ENCODE data around the gene DYNLT2B. TPM values are rescaled to one million over a fixed set of nuclear protein-coding genes. Genes with fewer than 3 reads are reported as not detected.

DYNLT2B gene
- total and polyA plus RNA-seq, 2 donors (not counting 3 experiments of a cell fraction or from before 2014, with no cell fraction given), result 9.2 to 13.9 TPM

DNA sequence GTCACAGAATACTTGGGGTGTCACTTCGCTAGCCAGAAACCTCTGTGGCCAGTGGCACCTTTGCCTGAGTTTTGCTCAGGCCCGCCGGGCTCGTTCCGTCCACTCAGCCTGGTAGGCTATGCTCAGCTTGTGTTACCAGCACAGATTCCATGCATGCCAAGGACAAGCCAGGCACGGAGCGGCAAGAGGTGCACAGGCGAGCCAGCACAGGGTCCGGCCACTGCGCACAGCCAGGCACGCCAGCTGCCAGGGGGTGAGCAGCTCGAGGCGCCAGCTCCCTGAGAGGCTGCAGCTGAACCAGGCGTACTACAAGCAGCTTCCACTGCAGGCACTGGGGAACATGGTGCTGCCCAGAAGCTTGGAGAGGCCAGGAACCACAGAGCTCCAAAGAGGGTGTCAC is 45.2 kb downstream of the DYNLT2B start:
- ChIA-PET POLR2A (no interaction called here), CTCF (interaction anchor here (0.8 kb wide), 1 partner anchor 9 kb away, joined by 3 read pairs; no protein-coding TSS in a partner anchor)
- H3K27me3 ChIP-seq (ENCODE audit: control insufficient read depth in 2 of 2, insufficient read depth in 2 of 2, low read length in 2 of 2), result no peaks in the 10 kb centered on the region
- no peak for DNase-seq (ENCODE audit: low read depth, low spot score)
- no peaks in the 10 kb centered on the region for H3K4me1 ChIP-seq (ENCODE audit: control insufficient read depth, extremely low read depth, insufficient read depth, low read length)
- no TSS peak for BruUV-seq (replicated peaks)
- no peak for TF ChIP-seq MYC (IDR thresholded peaks at IDR 0.05; ENCODE audit: low read depth, low read length)
- no peak overlapping the region for H3K4me2 ChIP-seq (ENCODE audit: insufficient read depth, low read length)
- no peak overlapping the region for H3K27ac ChIP-seq (ENCODE audit: insufficient read depth, low read depth, low read length)
- H3K36me3 ChIP-seq (ENCODE audit: control insufficient read depth in 2 of 2, extremely low read depth in 1 of 2, insufficient read depth in 2 of 2, low read length in 2 of 2), result peaks cover 4 to 8% of the 10 kb centered on the region in 2 experiments
- FAIRE-seq, result no peak
- no peaks in the 10 kb centered on the region for H4K20me1 ChIP-seq (replicated peaks; ENCODE audit: control insufficient read depth, extremely low read depth, insufficient read depth, low read length)
- H3K9ac ChIP-seq (replicated peaks; ENCODE audit: extremely low read depth, insufficient read depth, low read length), result no peak overlapping the region
- dilution Hi-C loops (cut with MboI; ENCODE audit: extremely low pct_ligation_motif_present, low sequenced_read_pairs), result loop anchor here (10.0 kb wide), 1 partner anchor 172 kb away; no protein-coding TSS in a partner anchor
- no peak overlapping the region for H3K4me3 ChIP-seq (replicated peaks in 1 of 3; ENCODE audit: insufficient read depth in 1 of 3, low read depth in 1 of 3, low read length in 3 of 3)
- no peaks in the 10 kb centered on the region for H3K9me3 ChIP-seq (replicated peaks; ENCODE audit: control insufficient read depth, insufficient read depth, low read length)
- peaks cover 39% of the 10 kb centered on the region for H3K79me2 ChIP-seq (ENCODE audit: control insufficient read depth, insufficient read depth, low read length)
- intact Hi-C loops (cut with micrococcal nuclease), result no loop called here
- H3K9me1 ChIP-seq (replicated peaks; ENCODE audit: control insufficient read depth, extremely low read depth, insufficient read depth, low read length), result no peaks in the 10 kb centered on the region
- no peak overlapping the region for H2AFZ ChIP-seq (ENCODE audit: low read depth, low read length)

DNA sequence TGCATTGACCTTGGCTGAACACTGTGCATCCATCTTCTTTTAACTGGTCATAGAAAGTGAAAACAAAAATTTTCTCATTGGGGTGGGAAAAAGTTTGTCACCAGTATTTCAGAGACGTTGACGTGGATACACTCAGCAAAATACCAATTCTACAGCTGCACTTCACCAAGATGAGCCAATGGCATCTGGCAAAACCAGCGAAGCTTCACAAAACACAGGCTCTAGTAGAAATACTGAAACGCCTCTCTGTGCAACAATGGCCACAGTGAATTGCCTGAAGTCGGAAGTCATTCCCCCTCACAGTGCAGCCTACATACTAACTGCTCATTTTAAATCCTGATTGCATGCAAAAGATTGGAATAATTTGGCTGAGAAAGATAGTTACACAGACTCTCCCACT is 47.5 kb downstream of the DYNLT2B start:
- no TSS peak for BruUV-seq (replicated peaks)
- no peak for FAIRE-seq
- no peaks in the 10 kb centered on the region for H3K9me1 ChIP-seq (replicated peaks; ENCODE audit: control insufficient read depth, extremely low read depth, insufficient read depth, low read length)
- dilution Hi-C loops (cut with MboI; ENCODE audit: extremely low pct_ligation_motif_present, low sequenced_read_pairs), result loop anchor here (10.0 kb wide), 1 partner anchor 174 kb away; no protein-coding TSS in a partner anchor
- POLR2A ChIA-PET, result no interaction called here
- no peaks in the 10 kb centered on the region for H3K27me3 ChIP-seq (ENCODE audit: control insufficient read depth in 2 of 2, insufficient read depth in 2 of 2, low read length in 2 of 2)
- DNase-seq (ENCODE audit: low read depth, low spot score), result no peak
- H4K20me1 ChIP-seq (replicated peaks; ENCODE audit: control insufficient read depth, extremely low read depth, insufficient read depth, low read length), result no peaks in the 10 kb centered on the region
- intact Hi-C loops (cut with micrococcal nuclease), result no loop called here
- no peak overlapping the region for H2AFZ ChIP-seq (ENCODE audit: low read depth, low read length)
- H3K4me2 ChIP-seq (ENCODE audit: insufficient read depth, low read length), result no peak overlapping the region
- CTCF ChIA-PET, result no interaction called here
- H3K79me2 ChIP-seq (ENCODE audit: control insufficient read depth, insufficient read depth, low read length), result peaks cover 29% of the 10 kb centered on the region
- TF ChIP-seq POLR2A (IDR thresholded peaks at IDR 0.05; ENCODE audit: low read depth, low read length) (no peak), GATA2 (IDR thresholded peaks at IDR 0.05; ENCODE audit: insufficient read depth, insufficient read length, low read depth, low read length) (no peak), FOS (IDR thresholded peaks at IDR 0.05; ENCODE audit: borderline replicate concordance, insufficient read depth, low read length) (no peak), POLR2AphosphoS5 (IDR thresholded peaks at IDR 0.05; ENCODE audit: insufficient read depth, low read depth, low read length) (no peak), EZH2 (IDR thresholded peaks at IDR 0.05; ENCODE audit: borderline replicate concordance, low read depth, low read length, severe bottlenecking) (no peak), MYC (IDR thresholded peaks at IDR 0.05; ENCODE audit: low read depth, low read length) (no peak), JUN (IDR thresholded peaks at IDR 0.05; ENCODE audit: borderline replicate concordance, insufficient read depth, insufficient read length, low read depth) (no peak), CTCF (IDR thresholded peaks at IDR 0.05; ENCODE audit: extremely low read depth in 1 of 2, insufficient read depth in 1 of 2, low read depth in 1 of 2, low read length in 2 of 2) (no peak)
- TF ChIP-seq, protein P1, sequence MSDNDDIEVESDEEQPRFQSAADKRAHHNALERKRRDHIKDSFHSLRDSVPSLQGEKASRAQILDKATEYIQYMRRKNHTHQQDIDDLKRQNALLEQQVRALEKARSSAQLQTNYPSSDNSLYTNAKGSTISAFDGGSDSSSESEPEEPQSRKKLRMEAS (IDR thresholded peaks at IDR 0.05; ENCODE audit: insufficient read depth, insufficient read length), result no peak
- no peak overlapping the region for H3K9ac ChIP-seq (replicated peaks; ENCODE audit: extremely low read depth, insufficient read depth, low read length)
- H3K27ac ChIP-seq (ENCODE audit: insufficient read depth, low read depth, low read length), result no peak overlapping the region
- H3K4me3 ChIP-seq (replicated peaks in 1 of 3; ENCODE audit: insufficient read depth in 1 of 3, low read depth in 1 of 3, low read length in 3 of 3), result no peak overlapping the region
- no peaks in the 10 kb centered on the region for H3K9me3 ChIP-seq (replicated peaks; ENCODE audit: control insufficient read depth, insufficient read depth, low read length)
- peaks cover 4 to 10% of the 10 kb centered on the region in 2 experiments for H3K36me3 ChIP-seq (ENCODE audit: control insufficient read depth in 2 of 2, extremely low read depth in 1 of 2, insufficient read depth in 2 of 2, low read length in 2 of 2)
- H3K4me1 ChIP-seq (ENCODE audit: control insufficient read depth, extremely low read depth, insufficient read depth, low read length), result no peaks in the 10 kb centered on the region
